ENCODE data around the gene ADAMTS15.
"Not testable (repeated sequence)": the region's sequence is repeated elsewhere in the genome, so short reads cannot be mapped to it uniquely, and the experiment has no call there.

The ADAMTS15 gene

DNA sequence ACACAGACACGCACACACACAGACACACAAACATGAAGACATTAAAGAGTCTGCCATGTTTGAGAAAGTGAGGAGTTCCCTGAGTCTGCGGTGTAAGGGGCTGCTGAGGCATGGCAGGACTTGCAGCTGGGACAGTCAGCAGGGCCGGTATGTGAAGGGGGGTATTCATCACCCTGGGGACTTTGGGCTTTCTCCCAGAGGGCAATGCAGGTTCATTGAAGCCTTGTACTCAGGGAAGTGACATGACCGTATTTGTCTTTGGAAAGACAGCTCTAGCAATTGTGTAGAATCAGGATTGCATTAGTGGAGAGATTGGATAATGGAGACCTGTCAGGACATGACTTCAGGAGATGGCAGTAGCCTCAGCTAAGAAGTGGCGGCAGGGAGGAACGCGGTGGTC lies 10.6 kb upstream of the ADAMTS15 start:
- DNase-seq (ENCODE audit: low spot score): no peak

DNA sequence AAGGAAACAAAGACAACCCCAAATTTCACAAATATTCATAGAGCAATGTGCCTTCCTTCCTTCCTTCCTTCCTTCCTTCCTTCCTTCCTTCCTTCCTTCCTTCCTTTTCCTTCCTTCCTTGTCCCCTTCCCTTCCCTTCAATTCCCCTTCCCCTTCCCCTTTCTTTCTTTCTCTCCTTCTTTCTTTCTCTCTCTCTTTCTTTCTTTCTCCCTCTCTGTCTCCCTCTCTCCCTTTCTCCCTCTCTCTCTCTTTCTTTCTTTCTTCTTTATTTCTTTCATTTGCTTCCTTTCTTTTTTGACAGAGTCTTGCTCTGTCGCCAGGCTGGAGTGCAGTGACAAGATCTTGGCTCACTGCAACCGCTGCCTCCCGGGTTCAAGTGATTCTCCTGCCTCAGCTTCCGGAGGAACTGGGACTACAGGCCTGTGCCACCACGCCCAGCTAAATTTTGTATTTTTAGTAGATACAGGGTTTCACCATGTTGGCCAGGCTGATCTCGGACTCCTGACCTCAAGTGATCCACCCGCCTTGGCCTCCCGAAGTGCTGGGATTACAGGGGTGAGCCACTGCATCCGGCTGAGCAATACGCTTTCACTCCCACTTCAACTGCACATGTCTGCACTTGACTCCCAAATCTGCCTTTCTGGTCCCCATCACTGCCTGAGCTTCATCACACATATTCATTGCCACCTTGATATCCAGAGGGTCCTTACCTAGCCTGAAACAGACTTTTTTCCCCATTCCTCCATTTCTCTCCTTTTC lies 9.9 kb upstream of the ADAMTS15 start:
- DNase-seq (ENCODE audit: low spot score): not testable (repeated sequence)

DNA sequence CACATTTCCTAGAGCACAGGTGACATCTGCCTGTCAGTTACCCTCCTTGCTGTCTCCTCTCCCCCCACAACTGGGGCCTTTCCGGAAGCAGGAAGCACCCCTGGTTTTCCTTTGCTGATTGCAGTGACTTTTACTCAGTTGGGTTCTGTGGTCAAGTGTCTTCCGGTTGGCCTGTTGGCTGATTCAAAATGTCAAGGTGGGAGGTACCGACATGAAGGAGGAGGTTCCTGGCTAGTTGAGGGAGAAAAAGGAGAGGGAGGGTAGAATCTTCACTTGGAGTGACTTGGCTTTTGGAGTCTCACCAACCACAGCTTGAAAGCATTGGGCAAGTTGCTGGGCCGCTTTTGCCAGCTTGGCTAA lies 9.3 kb upstream of the ADAMTS15 start:
- no peak for DNase-seq (ENCODE audit: low spot score)

DNA sequence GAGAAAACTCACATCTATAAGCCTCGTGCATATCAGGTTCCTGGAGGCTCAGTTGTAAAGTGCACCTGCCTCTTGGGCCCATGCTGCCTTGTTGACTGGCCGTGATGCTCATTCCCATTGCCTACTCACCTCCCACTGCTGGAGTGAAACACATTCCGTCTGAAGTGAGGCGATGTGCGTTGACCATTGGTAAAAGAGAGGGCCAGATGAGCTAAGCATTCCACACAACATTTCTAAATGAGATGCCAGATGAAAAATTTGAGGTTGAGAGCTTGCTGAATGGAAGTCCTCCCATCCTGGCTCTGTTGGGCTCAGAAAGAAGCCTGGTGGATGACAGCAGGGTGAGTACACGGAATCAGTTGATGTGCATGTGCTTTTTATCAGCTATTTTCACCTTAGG lies 8.6 kb upstream of the ADAMTS15 start:
- no peak for DNase-seq (ENCODE audit: low spot score)

DNA sequence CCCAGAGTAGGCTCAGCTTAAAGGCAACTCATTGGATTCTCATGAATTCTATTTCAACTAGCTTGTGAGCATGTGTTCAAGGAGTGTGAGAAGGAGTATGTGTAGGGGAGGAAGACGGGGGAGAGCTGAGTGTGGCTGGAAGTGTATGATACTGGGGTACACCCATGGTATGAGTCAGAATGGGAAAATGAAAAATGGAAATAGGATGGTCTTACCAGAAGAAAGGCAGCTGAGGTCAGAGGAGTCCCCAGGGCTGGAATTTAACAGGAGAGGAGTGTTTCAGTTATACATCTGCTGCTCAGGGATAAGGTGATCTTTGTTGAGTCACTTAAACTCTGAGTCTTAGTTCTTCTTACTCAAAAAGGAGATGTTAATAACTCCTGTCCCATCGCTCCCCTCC lies 6.7 kb upstream of the ADAMTS15 start:
- no peak for DNase-seq (ENCODE audit: low spot score)

DNA sequence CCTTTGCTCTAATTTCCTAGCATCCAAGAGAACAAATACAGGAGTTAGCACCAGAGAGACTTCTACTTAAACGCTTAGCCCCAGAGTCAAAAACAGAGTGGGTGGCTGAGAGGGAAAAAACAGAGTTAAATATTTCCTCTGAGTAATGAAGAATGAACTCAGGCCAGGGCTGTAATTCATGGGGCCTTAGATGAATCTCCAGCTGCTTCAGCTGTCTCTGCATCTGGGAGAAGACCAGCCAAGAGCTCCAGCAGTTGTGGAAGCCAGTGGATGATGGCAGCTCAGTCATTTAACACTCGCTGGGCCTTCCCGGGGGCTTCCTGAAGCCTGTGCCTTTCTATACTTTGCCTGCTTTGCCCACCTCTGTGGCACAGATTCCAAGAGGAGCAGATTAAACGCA lies 5.7 kb upstream of the ADAMTS15 start:
- DNase-seq (ENCODE audit: low spot score): no peak

DNA sequence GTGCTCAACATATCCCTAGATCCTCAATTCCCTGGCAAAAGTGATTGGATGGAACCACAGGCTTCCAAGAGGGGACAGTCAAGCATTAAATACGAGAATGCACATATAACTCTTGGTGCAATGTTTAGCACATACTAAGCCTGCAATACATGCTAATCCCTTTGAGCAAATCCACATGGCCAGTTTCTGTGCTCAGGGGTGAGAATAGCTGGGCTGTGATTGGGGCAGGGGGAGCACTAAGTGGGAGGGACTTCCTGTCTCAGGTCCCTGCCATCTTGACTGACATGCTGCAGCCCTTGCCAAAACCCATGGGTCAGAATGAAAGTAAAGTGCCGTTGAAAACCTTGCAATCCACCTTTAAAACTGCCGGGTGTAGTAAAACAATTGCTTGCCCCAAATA lies 2.7 kb upstream of the ADAMTS15 start:
- no peak for DNase-seq (ENCODE audit: low spot score)

DNA sequence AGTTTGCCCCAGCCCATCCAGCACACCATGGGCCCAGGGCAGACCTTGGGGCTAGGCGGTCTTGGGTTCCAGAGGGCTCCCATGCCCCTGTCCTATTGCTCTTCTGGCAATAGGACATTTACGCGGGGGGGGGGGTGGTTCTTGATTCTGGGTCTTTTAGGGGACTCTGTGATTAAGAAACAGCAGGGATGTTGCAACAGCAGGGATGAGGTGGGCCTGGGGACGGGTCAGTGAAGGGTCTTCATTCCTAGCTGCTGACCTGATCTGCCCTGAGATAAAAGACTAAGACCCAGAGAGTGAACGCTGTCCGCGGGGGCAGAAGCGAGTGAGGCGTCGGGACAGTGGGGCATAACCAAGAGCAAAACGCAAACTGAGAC lies 418 bp upstream of the ADAMTS15 start:
- DNase-seq (ENCODE audit: low spot score): no peak

DNA sequence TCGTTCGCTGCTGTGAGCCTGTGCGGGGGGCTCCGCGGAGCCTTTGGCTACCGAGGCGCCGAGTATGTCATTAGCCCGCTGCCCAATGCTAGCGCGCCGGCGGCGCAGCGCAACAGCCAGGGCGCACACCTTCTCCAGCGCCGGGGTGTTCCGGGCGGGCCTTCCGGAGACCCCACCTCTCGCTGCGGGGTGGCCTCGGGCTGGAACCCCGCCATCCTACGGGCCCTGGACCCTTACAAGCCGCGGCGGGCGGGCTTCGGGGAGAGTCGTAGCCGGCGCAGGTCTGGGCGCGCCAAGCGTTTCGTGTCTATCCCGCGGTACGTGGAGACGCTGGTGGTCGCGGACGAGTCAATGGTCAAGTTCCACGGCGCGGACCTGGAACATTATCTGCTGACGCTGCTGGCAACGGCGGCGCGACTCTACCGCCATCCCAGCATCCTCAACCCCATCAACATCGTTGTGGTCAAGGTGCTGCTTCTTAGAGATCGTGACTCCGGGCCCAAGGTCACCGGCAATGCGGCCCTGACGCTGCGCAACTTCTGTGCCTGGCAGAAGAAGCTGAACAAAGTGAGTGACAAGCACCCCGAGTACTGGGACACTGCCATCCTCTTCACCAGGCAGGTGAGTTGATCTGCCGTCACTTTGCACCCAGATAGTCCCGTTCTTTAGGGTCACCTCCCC lies 1.0 kb downstream of the ADAMTS15 start:
- no peak for DNase-seq (ENCODE audit: low spot score)

DNA sequence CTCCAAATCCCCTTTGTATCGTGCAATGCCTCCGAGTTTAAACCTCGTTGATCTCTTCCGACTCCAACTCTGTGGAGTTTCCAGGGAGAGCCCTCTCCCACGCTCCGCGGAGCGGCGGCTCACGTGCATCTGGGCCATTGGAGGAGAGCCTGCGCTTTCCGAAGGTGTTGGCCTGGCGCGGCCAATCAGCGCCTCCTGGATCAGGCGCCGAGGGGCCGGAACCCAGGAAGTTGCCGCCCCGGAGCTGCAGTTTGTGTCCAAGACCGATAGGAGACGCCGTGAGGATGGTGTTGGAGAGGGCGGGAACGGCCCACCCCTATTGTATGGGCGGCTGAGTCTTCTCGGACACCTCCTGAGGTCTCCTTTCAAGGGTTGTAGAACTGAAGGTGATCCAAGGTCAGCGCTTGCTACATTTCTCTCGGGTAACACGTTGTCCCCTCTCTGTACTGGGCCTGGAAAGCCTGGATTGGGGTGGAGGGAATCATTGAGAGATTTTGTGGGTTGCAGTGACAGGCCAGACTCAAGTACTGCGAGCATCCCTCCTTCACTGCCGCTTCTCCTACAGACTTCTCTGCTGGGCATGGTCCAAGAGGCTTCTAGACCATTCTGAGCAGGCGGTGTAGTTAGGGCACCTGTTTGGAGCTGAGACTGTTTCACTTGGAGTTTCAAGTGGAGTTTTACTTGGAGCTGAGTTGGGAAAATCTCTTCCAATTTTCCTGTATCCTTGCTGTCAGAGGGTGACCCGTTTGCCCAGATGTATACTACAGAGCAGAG lies 1.7 kb downstream of the ADAMTS15 start:
- no peak for DNase-seq (ENCODE audit: low spot score)

DNA sequence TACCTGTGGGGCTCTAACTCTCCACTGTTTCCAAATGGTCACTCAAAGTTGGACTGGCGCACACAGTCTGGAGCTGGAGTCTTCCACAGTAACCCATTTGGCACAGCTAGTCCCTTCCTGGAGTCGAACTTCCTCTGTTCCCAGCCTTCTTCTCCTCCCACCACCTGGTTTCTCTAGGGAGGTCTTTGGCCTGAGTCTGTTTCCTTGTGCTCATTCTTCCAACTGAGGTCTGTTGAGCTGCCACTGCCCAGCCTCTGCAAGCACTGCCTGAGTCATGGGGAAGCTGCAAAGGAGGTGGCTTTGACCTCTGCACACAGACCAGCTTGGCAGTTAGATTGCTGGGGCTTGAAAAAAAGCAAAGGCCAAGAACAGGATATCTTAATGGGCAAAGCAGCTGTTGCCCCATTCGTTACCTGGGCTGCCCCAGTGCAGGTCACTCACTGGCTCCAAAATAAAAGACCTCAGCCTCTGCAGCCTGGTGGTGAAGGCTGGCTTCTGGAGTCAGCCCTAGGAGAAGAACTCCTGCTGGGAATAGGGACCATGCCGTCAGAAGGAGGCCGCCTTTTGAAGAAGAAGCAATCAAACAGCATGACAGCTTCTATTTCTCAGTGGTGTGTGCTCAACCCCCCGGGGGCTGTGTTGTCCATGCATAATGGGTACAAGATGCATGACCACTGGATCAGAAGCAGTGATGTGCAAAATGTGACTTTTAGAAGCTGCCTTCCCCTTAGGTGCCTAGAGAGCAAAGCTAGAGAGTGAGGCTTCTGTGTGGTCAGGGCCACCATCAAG lies 3.0 kb downstream of the ADAMTS15 start:
- DNase-seq (ENCODE audit: low spot score): no peak

DNA sequence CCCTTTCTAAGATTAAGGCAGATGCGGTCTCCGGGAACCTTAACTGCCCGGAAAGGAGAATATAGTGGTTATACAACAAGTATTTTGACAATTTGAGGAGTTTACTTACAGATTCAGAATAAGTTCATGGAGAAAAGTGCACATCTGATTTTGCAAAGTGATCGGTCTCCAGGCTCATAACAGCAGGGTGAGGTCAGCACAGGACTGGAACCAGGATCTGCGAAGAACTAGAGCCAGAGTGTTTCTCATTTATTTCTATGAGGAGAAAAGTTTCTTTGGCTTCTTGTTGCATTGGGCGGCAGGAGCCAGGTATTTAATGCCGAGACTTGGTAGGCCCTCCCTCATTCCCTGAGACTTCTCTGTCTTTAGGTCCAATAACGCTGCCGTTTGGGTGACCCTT lies 3.7 kb downstream of the ADAMTS15 start:
- DNase-seq (ENCODE audit: low spot score): no peak

DNA sequence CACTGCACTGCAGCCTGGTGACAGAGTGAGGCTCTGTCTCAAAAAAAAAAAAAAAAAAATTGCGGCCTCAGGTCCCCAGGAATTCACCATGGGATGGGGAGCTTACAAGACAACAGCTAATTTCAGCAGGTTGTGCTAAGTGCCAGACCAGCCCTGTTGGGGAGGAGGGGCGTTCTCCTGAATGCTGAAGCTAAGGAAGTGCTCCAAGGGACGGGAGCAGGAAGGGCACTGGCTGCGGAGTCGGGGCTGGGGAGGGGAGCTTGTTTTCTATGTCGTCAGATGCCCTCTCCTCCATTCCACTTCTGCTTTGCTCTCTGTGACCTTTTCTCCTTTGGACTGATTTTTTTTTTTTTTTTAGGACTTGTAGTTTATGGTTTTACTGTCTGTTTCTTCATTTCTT lies 4.5 kb downstream of the ADAMTS15 start:
- DNase-seq (ENCODE audit: low spot score): no peak

DNA sequence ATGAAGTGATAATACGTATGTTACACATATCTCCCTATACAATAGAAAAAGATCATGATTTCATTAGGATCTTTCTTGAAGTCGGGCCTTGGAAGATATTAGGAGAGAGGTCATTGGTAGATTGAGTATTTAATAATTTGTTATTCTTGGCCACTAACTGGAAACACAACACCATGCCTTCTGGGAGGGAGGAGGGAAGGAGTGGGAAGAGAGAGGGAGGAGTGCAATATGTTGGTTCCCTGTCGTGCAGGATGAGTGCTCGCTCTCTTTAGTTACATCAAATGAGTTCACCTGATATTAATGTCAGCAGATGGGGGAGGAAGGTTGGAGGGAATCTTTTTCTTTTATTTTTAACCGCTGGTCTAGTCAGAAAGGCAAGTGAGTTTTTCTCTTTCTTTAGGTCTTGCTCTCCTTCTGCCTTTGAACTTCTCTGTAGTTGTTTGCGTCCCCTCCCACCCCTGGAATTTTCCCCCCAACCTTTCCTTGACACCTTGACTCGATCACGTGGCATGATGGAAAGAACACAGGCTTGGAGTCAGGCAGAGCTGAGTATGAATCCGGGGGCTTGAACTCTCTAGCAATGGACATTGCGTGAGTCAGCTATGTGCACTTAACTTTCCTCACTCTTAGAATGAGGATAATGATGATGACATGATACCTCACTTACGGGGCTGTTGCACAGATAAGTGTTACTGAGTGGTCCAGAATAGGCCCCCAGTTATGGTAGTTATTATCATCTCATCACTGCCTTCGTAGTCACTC lies 6.2 kb downstream of the ADAMTS15 start:
- DNase-seq (ENCODE audit: low spot score): no peak

DNA sequence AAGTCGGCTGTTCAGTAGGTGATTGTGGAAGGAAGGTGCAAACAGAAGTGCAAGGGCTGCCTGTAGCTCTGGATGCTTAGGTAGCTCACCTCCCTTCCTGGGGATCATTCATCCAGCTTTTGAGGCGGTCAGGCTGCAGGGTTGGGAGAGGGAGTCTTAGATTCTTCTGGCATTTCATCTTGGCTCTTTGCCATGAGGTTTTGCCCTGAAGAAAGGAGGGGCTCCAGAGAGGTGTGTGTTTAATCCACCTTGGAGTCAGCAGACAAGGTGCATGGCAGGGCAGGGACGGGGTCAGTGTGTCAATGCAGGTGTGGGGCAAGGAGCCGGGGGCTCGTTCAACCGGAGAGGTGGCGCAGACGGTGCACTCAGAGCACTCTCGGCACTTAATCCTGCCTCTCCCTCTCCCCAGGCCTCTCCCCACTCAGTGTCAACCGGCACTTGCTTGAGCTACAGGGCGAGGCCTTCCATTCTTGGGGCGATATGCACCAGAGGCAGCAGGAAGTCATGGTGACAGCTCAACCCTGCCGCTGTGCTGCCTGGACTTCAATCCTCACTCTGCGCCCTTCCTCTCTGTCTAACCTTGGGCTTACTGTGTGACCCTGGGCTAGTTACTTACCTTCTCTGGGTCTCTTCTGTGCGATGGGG lies 7.2 kb downstream of the ADAMTS15 start:
- no peak for DNase-seq (ENCODE audit: low spot score)

DNA sequence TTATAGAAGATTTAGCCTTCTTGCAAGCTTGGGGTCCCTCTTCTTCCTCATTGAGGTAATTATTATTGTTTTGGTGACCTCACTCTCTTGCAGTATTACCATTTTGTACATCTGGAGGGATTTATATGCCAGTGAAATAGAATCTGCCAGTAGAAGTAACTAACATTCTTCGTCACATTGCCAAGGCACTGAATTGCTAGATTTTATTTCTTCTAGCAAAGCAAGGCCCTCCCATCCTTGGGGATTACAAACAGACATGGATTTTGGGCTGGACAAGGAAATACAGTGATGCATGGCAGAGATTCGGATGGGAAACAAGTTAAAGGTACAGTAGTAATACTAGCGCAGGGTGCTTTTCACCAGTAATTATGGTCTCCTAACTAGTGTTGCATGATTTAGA lies 7.8 kb downstream of the ADAMTS15 start:
- DNase-seq (ENCODE audit: low spot score): no peak

DNA sequence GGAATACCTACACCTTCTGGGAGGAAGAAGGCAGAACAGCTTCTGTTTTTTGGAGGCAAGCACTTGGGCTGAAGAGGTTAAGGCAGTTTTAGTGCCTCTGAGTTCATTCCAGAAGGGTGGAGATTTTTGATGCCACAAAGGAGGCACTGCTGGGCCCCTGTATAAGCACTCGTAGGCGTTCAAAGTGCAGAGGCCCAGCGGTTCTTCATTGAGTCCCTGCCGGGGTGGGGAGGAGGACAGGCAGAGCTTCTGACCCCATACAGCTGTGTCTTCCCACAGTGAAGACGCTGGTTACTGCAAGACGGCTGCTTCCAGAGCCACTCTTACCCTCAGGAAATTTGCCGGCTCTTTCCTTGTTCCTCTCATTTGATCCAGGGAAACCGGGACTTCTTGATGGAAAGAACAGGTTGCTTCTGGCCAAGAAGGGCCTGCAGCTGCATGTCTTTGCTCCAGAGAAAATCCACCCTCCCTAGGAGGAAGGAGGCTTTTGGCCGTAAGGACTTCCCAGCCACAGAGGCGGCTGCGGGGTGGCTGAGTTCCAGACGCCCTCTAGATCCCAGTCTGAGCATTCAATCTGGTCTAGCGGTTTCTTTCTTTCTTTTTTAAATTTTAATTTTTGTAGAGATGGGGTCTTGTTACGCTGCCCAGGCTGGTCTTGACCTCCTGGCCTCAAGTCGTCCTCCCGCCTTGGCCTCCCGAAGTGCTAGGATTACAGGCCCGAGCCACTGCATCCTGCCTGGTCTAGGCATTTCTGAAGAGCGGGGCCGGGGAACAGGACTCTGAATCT lies 9.4 kb downstream of the ADAMTS15 start:
- DNase-seq (ENCODE audit: low spot score): no peak

DNA sequence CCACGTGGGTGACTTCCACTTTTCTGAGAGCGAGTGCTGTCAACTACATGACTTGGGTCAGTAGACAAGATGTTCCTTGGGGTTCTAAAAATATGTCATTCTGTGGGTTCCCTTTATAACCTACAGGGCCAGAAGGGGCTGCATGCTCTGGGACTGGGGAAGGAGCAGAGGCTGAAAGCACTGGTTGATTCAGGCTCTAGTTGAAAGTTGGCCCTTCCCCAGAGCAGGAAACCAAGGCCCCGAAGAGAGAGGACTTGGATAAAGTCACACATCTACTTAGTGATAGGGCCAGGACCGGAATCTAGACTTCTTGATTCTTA lies 9.9 kb downstream of the ADAMTS15 start:
- DNase-seq (ENCODE audit: low spot score): no peak

DNA sequence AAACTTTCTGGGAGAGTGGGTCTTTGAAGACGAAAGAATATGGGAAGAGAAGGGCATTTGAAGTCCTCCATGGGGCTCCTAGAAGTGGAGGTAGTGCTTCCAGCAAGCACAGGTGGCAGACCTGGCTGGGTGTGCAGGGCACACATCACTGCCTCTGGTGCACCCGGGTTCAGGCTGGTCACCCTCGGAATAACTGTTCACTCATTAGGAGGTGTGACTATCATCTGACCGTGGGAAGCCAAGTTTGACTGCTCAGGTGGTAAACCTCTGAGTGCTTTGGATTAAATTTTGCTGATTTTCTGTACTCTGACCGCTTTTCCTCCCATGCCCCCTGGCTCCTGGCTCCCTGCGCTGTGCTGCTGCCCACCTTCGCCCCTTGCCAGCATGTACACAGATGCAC lies 11.1 kb downstream of the ADAMTS15 start:
- DNase-seq (ENCODE audit: low spot score): no peak

DNA sequence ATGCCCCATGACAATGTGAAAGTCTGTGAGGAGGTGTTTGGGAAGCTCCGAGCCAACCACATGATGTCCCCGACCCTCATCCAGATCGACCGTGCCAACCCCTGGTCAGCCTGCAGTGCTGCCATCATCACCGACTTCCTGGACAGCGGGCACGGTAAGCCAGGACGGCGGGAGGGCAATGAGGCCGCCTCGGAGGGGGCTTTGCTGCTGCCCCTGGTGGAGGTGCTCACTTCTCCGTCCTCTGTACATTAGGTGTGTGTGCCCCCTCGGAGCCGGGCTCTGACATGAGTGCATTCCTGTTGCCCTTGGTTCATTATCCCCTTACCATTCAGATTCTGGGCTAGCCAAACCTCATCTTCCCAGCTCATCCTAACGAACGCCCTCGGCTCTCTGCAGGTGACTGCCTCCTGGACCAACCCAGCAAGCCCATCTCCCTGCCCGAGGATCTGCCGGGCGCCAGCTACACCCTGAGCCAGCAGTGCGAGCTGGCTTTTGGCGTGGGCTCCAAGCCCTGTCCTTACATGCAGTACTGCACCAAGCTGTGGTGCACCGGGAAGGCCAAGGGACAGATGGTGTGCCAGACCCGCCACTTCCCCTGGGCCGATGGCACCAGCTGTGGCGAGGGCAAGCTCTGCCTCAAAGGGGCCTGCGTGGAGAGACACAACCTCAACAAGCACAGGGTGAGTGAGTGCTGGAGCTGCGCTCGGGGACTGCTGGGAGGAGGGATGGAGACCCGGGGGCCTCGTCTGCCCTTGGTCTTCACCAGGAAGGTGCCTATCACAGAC lies 13.8 kb downstream of the ADAMTS15 start:
- DNase-seq (ENCODE audit: low spot score): no peak
